Measurements from ENCODE around the gene PACRG.

Gene PACRG

DNA sequence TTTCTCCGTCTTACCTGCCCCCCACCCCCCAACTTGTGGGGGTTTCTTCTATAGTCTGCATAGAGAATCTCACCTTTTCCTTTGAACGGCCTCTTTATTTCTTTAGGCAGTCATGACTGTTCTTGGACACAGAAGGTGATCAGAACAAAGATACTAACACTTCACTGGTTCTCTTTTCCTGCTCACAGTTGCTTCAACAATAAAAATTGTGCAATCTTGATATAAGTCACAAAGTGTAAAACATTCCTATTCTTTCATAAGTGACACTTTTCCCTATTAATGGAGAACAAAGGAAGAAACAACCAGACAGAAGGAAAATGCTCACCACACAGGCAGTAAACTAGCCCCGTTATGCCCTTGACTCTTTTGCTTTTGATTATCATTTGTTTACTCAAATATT lies 448.3 kb downstream of the PACRG start:
- no peak for DNase-seq (ENCODE audit: low read depth in 2 of 2)

DNA sequence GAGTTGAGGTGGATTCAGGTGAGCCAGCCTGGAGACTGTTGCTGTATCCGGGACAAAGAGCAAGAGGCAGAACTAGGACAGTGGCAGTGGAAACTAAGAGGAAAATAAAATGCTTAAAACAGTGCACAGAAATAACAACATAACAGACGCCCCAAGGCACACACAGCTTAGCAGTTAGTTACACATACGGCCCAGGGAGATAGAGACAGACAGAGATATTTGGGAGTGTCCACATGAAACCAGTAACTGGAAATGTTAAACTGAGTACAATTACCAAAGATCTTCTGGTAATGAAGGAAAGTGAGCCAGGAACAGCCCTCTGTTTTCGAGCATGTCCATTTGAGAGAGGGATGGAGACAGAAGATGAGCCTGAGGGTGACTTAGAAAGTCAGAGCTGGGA lies 449.2 kb downstream of the PACRG start:
- no peak for DNase-seq (ENCODE audit: low read depth in 2 of 2)

DNA sequence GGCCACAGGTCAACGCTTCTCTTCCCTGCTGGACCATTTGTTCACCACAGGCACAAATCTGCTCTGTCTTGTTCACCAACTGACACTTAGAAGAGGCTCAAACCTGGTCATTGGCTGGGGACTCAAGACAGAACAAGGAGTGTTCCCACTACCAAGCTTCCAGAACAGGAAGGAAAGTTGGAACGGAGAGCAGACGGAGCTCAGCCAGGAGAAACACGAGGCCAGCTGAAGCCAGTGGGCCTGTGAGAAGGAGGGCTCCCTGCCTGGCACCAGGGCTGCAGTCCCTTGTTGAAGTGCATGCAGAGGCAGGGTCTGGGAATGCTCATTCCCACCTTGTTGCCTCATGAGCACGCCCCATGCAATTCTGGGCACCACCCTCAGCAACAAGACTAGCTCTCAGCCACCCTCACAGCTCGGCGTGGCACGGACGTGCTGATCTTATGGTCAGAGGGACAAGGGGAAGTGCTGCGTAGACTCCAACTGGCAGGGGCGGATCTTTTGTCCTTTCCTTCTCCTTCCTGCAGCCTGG lies 450.2 kb downstream of the PACRG start:
- DNase-seq (ENCODE audit: low read depth in 2 of 2) = no peak

DNA sequence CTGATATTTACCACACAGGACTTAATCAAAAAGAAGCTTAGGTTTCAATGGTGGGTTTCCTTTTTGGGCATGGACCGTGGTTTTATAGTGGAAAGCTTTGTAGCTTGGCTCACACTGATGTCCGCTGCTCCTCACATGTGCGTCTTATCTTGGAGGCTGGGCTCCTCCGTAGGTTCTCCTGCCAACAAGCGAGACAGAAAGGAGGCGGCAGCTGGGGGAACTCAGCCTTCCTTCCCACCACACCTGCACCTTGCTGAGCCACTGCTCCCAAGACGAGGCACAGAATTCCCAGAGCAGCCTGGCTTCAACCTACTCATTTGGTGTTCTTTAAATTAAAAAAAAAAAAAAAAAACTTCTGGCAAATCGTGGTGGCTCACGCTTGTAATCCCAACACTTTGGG lies 451.3 kb downstream of the PACRG start:
- no peak for DNase-seq (ENCODE audit: low read depth in 2 of 2)

DNA sequence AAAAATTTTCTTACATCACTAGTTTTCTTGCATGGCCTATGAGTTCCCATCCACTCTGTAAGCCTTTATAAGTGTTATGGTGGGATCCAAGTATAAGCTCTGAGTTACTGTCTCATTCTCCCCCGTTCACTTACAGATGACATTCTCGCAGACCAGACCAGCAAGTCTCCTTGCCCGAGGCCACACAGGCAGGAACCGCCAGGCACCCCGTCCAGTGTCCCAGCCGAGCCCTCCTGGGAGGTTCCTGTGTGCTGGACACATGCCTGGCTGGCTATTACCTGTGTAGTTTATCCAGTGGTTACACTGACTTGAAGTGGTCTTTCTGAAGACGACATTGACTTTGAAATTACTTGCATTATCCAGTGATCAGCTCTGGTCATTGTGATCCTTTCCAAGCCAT lies 451.9 kb downstream of the PACRG start:
- DNase-seq (ENCODE audit: low read depth in 2 of 2) = no peak

DNA sequence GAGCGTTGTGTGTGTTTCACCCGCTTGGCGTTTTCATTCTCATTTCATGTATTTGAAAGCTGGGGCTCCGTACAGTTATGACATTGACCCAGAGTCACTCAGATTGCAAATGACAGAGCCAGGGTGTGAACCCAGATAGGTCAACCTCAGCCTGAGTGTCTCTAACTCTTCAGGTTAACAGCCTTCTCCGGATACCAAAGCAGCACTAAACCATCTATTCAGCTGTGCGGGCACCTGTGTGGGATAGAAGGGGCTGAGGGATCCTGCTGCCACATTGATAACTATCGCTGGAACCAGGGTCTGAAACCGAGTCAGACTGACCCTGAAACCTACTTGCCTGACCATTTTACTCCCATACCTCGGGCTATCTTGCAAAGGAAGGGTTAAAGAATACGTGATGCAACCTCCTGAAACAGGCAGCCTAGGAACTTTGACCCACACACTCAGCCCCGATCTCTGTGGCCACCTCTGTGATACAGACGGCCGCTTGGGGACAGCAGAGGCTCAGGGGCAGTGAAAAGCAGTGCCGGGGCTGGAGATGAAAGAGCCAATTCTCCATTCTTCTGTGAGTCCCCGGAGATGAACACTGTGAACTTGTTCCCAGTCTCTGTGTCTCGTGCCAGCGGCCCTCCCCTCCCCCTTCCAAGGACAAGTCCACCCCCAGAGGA lies 453.2 kb downstream of the PACRG start:
- no peak for DNase-seq (ENCODE audit: low read depth in 2 of 2)

DNA sequence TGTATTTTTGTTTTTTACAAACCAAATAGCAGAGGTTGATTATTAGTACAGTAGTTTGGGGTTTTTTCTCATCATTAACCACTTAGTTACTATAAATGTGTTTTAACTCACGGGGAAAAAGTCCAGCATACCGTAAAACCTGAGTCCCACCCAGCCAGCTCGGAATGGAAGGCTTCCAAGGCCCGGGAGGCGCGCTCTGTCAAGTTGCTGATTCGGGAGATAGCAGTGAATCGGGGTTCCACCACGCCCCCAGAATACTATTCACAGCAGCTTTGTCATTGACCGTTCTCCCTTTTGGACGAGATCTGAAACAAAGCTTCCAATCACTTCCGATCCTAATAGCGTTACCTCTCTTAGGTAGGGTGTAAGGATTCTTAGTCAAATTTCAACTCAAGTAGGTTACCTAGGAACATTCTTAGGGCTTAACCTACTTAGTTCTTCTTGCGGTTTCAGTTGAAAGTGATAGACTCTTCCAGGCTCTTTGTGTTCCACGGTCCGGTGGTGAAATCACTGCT lies 453.9 kb downstream of the PACRG start:
- no peak for DNase-seq (ENCODE audit: low read depth in 2 of 2)

DNA sequence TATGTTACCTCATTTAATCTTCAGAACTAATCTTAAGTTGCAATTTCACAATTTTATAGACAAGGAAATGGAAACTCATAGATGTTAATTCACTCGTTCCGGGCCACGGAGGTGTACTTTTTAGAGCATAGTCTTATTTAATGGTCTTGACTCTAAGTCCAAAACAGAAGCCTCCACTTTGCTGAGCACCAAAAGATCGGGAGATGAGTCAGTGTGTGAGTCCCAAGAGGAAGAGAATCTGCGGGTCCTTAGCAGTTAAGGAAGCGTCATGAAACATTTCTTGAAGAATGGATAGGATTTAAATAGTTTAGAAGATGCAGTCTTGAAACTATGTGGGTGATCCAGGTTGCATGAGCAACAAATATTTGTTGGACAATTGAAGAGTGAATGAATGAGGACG lies 454.9 kb downstream of the PACRG start:
- no peak for DNase-seq (ENCODE audit: low read depth in 2 of 2)

DNA sequence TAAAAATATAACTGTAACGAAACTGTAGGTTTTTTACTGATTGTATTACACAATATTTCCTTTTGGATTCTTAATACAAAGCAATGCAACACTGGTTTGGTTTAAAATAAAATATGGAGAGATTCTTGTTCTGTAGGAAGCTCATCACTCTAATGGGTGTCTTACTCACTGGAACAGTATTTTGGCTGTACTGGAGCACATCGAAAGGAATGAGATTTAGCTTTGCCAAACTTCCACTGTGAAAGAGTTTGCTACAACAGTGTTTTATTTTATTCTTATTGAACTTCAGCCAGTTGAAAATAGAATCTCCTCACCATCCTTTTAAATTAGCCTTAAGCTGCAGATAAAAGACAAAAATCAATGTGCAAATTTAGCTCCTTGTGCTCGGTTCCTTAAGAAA lies 456.0 kb downstream of the PACRG start:
- no peak for DNase-seq (ENCODE audit: low read depth in 2 of 2)

DNA sequence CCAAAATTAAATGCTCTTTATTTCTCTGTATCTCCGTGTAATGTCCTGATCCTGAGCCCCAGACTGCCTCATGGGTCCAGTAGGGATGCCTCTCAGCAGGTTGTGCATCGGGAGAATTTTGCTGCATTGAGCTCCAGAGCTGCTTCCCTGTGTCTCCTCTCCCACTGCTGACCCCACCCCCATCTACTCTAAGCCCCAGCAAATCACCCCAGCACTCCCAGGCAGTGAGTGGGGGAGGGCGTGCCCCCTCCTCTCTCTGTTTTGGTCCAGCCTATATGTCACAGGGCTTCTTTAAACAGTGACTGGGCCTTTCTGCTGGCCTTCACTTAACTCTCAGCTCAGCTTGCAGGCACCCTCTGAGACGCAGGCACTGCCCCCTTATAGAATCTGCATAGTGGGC lies 458.0 kb downstream of the PACRG start:
- no peak for DNase-seq (ENCODE audit: low read depth in 2 of 2)

DNA sequence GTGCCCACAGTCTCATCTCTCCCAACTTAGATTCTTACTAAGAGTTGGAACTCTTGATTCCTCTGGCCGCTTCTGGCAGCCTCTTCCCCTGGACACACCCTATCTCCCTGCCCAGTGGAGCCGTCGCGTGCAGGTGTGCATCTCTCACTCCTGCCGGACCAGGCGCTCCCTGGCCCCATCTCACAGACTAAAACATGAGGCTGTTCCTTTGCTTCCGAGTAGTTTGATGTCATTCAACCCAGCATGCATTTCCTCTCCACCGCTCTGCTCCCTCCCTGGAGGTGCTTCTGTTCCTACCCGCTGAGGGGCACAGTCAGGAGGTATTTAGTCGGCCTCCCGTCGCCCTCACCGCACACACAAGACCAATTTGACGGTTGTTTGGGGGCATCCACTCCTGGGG lies 458.8 kb downstream of the PACRG start:
- DNase-seq (ENCODE audit: low read depth in 2 of 2) = no peak

DNA sequence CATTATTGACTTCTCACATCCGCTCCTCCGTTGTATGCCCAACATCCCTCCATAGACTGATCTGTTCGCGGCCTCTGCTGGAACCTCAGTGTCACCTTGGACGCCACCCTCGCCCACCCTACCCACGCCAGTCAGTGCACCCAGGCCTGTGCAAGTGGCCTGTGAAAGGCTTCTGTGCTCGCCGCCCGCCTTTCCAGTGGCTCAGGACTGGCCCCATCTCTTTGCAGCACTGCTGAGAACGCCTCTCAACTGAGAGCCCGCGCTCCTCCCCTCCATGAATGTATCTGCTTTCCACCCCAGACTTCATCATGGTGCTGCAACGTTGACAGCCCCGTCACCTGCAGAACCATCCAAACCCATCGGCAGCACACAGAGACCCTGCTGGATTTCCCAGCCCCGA lies 459.4 kb downstream of the PACRG start:
- no peak for DNase-seq (ENCODE audit: low read depth in 2 of 2)

DNA sequence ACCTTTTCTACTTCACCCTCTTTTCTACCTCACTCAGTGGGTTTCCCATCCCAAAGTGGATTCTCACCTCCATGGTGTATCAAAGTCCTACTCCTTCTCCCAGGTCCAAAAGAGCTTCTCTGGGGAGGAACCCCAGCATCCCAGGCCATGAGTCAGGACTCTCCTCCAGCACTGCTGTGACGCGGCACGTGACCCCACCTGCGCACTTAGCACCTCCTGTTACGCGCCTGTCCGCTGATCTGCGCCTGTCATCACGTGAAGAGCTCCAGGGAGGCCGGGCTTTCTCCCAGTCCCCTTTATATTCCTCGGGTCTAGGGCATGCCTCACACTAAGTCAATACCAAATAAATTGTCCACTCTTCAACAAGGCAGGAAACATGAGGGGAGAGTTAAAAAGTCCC lies 459.8 kb downstream of the PACRG start:
- DNase-seq (ENCODE audit: low read depth in 2 of 2) = no peak

DNA sequence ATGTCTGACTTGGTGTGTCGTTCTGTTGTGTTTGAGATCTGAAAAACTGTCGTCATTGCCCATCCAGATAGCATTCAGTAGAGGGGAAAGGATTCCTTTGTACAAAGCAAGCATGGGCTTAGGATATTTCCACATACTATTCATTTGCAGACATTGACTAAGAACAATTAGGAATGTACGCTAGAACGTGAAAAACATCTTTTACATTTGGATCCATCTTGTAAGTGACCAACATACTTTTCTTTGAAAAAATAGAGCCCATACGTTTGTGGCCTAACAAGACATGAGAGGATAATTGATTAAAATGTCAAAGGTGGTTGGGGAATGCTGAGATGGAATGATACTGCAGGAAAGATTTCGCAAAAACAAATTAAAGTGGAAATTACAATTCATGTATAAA lies 461.0 kb downstream of the PACRG start:
- no peak for DNase-seq (ENCODE audit: low read depth in 2 of 2)

DNA sequence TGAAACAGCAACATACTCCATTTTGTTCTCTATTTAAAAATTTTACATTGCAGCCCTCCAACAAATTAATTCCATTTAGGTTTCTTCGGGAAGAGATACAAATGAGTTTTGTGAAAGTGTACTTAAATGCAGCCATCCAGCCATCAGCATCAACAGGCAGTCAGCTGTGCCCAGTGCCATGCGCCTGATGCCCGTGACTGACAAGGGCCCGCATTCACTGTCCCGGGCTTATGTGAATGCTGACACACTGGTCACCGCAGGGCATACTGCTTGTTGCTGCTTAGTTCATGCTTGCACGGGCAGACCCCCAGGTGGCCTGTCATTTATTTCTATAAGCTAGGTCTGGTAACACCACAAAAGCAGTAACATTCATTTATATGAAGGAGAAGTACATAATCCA lies 461.8 kb downstream of the PACRG start:
- DNase-seq (ENCODE audit: low read depth in 2 of 2) = no peak

DNA sequence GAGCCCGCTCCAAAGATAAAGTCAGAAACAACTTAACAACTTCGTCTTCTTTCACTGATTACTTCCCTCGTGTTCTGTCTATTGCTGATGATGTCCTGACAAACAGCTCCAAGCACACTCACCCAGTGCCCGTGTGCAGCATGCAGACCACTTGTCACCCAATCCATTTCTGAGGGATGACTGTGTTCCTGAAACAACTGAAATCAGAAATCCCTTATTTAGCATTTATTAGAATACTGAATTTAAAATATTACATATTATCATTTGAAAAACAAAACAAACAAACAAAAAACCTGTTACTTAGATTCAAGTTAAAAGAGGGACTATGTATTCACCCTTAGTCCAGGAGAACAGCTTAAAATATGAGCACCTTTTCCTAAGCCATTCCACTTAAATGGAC lies 463.0 kb downstream of the PACRG start:
- DNase-seq (ENCODE audit: low read depth in 2 of 2) = no peak

DNA sequence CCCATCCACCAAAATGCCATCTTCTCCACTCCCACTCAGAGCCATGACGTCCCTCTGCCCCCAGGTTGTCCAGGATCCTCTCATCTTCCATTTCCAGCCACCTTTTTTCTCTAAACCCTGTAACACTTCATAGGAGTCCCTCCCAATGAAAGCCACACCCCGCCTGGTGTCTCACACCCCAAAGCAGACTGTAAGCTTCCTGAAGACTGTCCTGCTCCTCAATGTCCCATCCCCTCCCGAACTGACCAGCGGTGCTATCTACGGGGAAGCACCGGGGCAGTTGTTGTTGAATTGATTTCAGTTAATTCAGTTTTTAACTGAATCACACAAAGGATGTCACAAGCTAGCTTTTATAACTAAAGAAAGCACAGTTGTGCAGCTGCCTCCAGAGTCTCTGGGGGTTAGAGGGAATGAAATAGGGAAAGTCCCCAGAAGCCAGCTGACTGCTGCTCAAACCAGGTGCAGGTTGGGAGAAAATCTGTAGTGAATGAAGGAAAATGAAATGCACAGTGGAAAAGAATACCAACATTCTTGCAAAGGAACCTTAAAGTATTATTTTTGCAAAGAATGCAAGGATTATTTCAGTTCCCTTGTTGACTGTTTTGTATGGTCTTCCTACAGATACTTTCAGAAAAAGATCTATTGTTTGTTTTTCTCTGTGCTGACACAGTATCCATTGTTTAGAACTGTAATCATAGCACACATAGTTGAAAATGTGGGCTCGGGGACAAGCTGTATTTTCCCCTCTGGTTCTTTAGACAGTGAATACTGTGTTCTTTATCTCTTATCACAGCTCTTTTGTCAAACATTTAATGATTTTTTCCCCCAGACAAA lies 464.1 kb downstream of the PACRG start:
- DNase-seq (ENCODE audit: low read depth in 2 of 2) = no peak

DNA sequence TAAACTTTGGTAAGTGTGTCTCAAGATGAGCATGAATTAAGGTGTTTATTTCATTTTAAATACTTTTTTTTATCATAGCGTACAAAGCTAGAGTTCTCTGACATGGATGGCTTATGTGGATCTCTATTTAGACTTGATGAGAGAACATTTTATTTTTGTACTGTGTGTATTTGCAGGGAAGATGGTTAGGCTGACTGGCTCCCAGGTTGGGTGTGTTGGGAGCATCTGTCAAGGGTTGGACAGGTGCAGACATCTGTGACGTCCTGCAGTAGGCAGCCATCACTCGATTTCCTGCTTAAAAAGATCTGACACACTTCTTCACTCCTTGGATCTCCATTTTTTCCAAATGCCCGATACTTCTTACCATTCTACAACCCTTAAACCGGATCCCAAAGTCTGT lies 464.8 kb downstream of the PACRG start:
- no peak for DNase-seq (ENCODE audit: low read depth in 2 of 2)

DNA sequence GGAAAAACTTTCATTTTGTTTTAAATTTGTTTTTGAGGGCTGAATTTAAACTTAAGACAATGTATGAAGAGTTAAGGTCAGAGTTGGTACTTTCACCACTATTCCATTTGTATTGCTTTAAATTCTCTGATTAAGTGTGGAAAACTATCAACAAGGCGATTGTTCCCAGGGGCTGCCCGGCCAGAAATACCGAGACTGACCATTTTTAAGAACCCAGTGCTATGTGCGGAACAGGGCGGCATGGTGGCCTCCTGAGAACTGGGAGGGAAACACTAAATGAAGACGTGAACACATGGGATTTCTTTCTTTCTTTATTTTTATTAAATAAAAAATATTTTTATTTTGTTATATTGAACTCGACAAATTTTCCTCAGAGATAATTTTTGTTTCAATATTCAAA lies 465.6 kb downstream of the PACRG start:
- no peak for DNase-seq (ENCODE audit: low read depth in 2 of 2)

DNA sequence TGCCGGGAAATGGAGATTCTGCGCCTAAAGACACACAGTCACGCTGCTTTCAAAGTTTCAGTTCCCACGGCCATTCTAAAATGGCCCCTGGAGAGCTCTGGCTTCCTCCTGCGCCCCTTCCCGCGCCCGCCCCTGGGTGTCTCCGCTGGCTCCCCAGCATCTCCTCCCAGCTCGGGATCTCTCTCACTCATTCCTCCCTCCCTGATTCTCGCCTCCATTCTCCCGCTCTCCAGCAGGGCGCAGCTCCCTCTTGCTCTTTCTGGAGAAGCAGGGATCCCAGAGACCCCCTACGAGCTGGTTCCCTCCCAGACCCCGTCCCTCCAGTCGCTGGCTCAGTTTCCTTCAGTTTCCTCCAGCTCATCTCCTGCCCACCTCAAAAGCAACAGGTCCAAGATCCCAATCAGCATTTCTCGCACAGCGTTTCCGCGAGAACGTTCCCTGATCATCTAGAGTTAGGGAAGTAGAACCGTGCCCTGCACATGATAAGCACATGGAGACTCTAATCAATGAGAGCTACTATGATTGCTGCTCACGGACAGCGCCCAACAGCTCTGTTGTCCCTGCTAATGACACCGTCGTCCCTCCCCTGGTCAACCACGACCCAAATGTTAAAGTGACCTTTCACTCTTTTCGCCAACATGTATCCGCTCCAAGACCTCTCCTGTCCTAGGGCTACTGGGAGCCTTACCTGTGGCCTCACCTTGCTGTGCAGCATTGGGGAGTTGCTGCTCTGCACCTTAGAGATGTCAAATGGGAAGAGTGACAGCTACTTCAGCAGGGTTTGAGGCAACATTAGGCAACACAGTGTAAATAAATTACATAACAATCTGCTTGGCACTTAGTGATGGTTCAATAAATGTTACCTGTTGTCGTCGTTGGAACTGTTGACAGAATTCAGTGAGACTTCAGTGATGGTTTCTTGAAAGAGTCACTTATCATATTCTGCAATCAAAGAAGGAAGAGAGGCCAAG lies 468.2 kb downstream of the PACRG start:
- no peak for DNase-seq (ENCODE audit: low read depth in 2 of 2)

DNA sequence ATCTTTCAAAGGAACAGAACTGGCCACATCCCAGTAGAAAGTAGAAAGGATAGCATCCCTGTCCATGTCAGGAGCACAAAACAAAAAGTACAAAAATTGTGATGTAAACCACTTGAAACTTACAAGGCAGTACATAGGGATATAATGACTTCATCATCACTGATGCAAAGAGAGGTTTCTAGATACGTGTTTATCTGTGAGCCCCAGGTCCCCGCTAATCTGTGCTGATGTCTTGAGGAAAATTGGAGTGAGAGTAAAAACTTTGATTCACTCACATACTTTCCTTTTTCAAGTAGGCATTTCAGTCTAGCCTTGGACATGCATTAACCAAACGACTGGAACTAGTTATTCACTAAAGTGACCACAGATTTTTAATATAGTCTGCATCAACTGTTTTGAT lies 470.1 kb downstream of the PACRG start:
- DNase-seq (ENCODE audit: low read depth in 2 of 2) = no peak

DNA sequence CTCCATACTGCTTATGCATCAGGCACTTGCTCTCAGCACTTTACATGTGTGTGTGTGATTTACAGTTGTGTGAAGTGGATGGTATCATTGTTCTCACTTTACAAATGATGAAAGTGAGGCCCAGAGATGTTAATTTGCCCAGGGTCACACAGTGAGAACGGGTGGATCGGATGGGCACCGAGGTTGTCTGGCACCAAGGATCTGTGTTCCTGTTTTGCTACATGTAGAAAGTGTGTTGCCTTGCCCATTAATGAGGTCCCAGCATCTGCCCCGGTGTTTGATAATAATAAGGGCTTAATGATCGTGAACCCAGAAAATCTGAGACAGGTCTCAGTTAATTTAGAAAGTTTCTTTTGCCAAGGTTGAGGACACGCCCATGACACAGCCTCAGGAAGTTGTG lies 470.6 kb downstream of the PACRG start:
- no peak for DNase-seq (ENCODE audit: low read depth in 2 of 2)

Data from stimulated activated CD8-positive, alpha-beta memory T cell treated with anti-CD3 and anti-CD28 coated beads, Interleukin-15, amount 100 ng/mL, for 4 hours (primary cell).